ENCODE results near the gene CCDC149.

CCDC149 gene

DNA sequence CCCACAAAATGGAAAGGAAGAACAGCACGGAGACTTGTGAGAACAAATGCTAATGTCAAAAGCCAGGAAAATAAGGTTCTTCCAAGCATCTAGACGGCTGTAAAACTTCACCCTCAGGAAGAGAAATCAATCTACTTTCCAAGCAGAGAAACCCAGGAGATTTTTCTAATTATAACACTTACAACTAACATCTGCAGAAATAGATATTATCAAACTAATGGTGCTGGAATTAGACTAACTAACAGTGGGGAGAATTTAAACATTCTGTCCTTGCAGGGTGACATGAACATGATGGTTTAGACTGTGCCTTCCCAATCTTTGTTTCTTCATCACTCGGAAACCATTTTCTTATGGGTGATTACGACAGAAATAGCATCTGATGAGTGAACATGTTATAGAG is 77.1 kb downstream of the CCDC149 start:
- Histone ChIP-seq H3K27ac (ENCODE audit: low read depth, low read length) (no peak overlapping the region), H3K4me2 (ENCODE audit: low read depth, low read length, poor library complexity, severe bottlenecking) (no peak overlapping the region), H3K79me2 (ENCODE audit: insufficient read depth, low read length) (no peaks in the 10 kb centered on the region), H3K36me3 (ENCODE audit: low read length) (no peaks in the 10 kb centered on the region), H3K9me2 (replicated peaks; ENCODE audit: insufficient read depth, low read length) (no peaks in the 10 kb centered on the region), H3K9ac (ENCODE audit: low read length) (no peak overlapping the region), H3K27me3 (ENCODE audit: low read length) (0 out of 2 replicates have a peak, but pooled peaks cover 4% of the 10 kb centered on the region), H4K20me1 (ENCODE audit: low read depth, low read length) (no peaks in the 10 kb centered on the region), H3F3A (ENCODE audit: insufficient read depth) (no peaks in the 10 kb centered on the region), H3K9me3 (ENCODE audit: insufficient read depth, low read length) (no peaks in the 10 kb centered on the region), H2AFZ (ENCODE audit: low read depth, low read length, severe bottlenecking) (no peak overlapping the region), H3K4me3 (ENCODE audit: insufficient read depth, low read length, poor library complexity, severe bottlenecking) (no peak overlapping the region)
- TF ChIP-seq CTCF (IDR thresholded peaks at IDR 0.05; ENCODE audit: insufficient read depth, low read length, poor library complexity, severe bottlenecking), result no peak
- no peak for TF ChIP-seq EZH2phosphoT487 (conservative IDR thresholded peaks at IDR 0.05; ENCODE audit: low read length)

- Histone ChIP-seq H2AFZ (ENCODE audit: low read depth, low read length, severe bottlenecking) (no peak overlapping the region), H3K9me2 (replicated peaks; ENCODE audit: insufficient read depth, low read length) (no peaks in the 10 kb centered on the region), H3F3A (ENCODE audit: insufficient read depth) (no peaks in the 10 kb centered on the region), H3K4me3 (ENCODE audit: insufficient read depth, low read length, poor library complexity, severe bottlenecking) (no peak overlapping the region), H3K27me3 (ENCODE audit: low read length) (0 out of 2 replicates have a peak, but pooled peaks cover 4% of the 10 kb centered on the region), H3K4me2 (ENCODE audit: low read depth, low read length, poor library complexity, severe bottlenecking) (no peak overlapping the region), H4K20me1 (ENCODE audit: low read depth, low read length) (no peaks in the 10 kb centered on the region), H3K36me3 (ENCODE audit: low read length) (no peaks in the 10 kb centered on the region), H3K27ac (ENCODE audit: low read depth, low read length) (no peak overlapping the region), H3K9ac (ENCODE audit: low read length) (no peak overlapping the region), H3K79me2 (ENCODE audit: insufficient read depth, low read length) (no peaks in the 10 kb centered on the region), H3K9me3 (ENCODE audit: insufficient read depth, low read length) (no peaks in the 10 kb centered on the region)
- TF ChIP-seq EZH2phosphoT487 (conservative IDR thresholded peaks at IDR 0.05; ENCODE audit: low read length), result no peak
- no peak for TF ChIP-seq CTCF (IDR thresholded peaks at IDR 0.05; ENCODE audit: insufficient read depth, low read length, poor library complexity, severe bottlenecking)
Measured at GRCh38 chr4:24831637-24832036, 81.2 kb downstream of the CCDC149 start.

DNA sequence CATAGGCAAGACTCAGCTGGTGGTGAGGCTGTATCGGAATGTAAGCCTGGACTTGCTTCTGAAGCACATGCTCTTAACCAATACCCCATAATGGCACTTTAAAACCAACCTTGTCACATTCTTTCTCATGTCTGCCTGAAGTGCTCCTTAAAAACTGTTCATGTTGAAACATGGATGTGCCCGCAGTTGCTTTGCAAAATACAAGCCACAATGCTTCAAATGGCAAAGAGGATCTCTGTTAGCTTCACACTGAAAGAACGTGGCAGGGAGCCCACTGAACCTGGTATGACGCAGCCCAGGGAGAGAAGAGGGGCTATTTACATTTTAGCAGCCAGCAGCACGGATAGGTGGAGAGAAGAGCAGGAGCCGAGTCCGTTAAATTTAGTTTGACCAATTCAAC is 88.1 kb downstream of the CCDC149 start:
- H3K9me2 ChIP-seq (replicated peaks; ENCODE audit: insufficient read depth, low read length), result no peaks in the 10 kb centered on the region
- H3K9ac ChIP-seq (ENCODE audit: low read length), result no peak overlapping the region
- H3K27ac ChIP-seq (ENCODE audit: low read depth, low read length), result no peak overlapping the region
- no peak overlapping the region for H2AFZ ChIP-seq (ENCODE audit: low read depth, low read length, severe bottlenecking)
- no peaks in the 10 kb centered on the region for H3K36me3 ChIP-seq (ENCODE audit: low read length)
- H3K4me2 ChIP-seq (ENCODE audit: low read depth, low read length, poor library complexity, severe bottlenecking), result no peak overlapping the region
- no peak for TF ChIP-seq CTCF (IDR thresholded peaks at IDR 0.05; ENCODE audit: insufficient read depth, low read length, poor library complexity, severe bottlenecking)
- TF ChIP-seq EZH2phosphoT487 (conservative IDR thresholded peaks at IDR 0.05; ENCODE audit: low read length), result no peak
- no peak overlapping the region for H3K4me3 ChIP-seq (ENCODE audit: insufficient read depth, low read length, poor library complexity, severe bottlenecking)
- H3K79me2 ChIP-seq (ENCODE audit: insufficient read depth, low read length), result no peaks in the 10 kb centered on the region
- no peaks in the 10 kb centered on the region for H4K20me1 ChIP-seq (ENCODE audit: low read depth, low read length)
- no peaks in the 10 kb centered on the region for H3K9me3 ChIP-seq (ENCODE audit: insufficient read depth, low read length)
- H3F3A ChIP-seq (ENCODE audit: insufficient read depth), result no peaks in the 10 kb centered on the region
- H3K27me3 ChIP-seq (ENCODE audit: low read length), result no peaks in the 10 kb centered on the region

Data from SU-DHL-6 (cell line).